Left lung (tissue), 10 donors: ENCODE data around the gene EXOC2. TPM values are rescaled to one million over a fixed set of nuclear protein-coding genes. Genes with fewer than 3 reads are reported as not detected.

ENCODE experiments used
- ATAC-seq: fragments of 200-7000 bp; cut with Tn5 transposase; one replicate; pipeline ENCODE4 v1.9.1; 2020; ENCODE audit warnings: moderate library complexity
- DNase-seq, 4 donors: peaks; one replicate each; pipeline ENCODE4 v3.0.0-alpha.2; 2013 to 2020
- H3K27ac ChIP-seq, 2 donors: fragments of 200-600 bp; sonication (generic) in 1 of 2; one replicate each; pipeline versions ENCODE4 v1.5.0 to v1.8.0; 2020 to 2021
- H3K27me3 ChIP-seq, 2 donors: fragments of 200-600 bp; sonication (generic) in 1 of 2; one replicate each; pipeline versions ENCODE4 v1.5.0 to v1.8.0; 2020 to 2021
- H3K36me3 ChIP-seq, 2 donors: fragments of 200-600 bp; sonication (generic) in 1 of 2; one replicate each; pipeline versions ENCODE4 v1.5.0 to v1.8.0; 2020 to 2021
- H3K4me1 ChIP-seq, 2 donors: fragments of 200-600 bp; one replicate each; pipeline ENCODE4 v1.8.0; 2021
- H3K4me3 ChIP-seq, 2 donors: fragments of 200-600 bp; sonication (generic) in 1 of 2; one replicate each; pipeline versions ENCODE4 v1.5.0 to v1.8.0; 2020 to 2021; ENCODE audit warnings: mild to moderate bottlenecking in 1 of 2
- H3K9me3 ChIP-seq, 2 donors: fragments of 200-600 bp; sonication (generic) in 1 of 2; one replicate each; pipeline versions ENCODE4 v1.5.0 to v1.8.0; 2020 to 2021
- intact Hi-C, 2 donors: fragments of 100-400 bp; cut with DNase I; formaldehyde crosslinking; loops; one replicate each; pipeline versions ENCODE4 v1.11.2 to v1.14.2; 2022
- polyA plus RNA-seq, 6 donors: library from polyadenylated mRNA; unstranded; fragments of 120-200 nt; gene quantifications; one replicate each; pipeline ENCODE4 v1.2.1, GENCODE V29; 2013; ENCODE audit not compliant: insufficient read length in 6 of 6
- total RNA-seq, 2 donors: library from RNA; stranded (reverse); fragmentation: NEBNext Ultra II Directional; extraction: Animal tissue kit (Norgen Biotek cat#: 25700); gene quantifications; one replicate each; pipeline ENCODE4 v1.2.1, GENCODE V29; 2021
- TF ChIP-seq, protein P1 (sequence below), 2 donors: fragments of 200-600 bp; sonication (generic) in 1 of 2; IDR thresholded peaks; one replicate each; pipeline versions ENCODE4 v1.5.0 to v1.8.0; 2021; ENCODE audit warnings: antibody characterized with exemption in 2 of 2
- donor health status: DM: no; HTN: yes; CAD: no.
- donor health status: DM: no; HTN: no; CAD: no.

Gene EXOC2
- total and polyA plus RNA-seq, 8 donors, result 19.8 to 30.4 (median 28.4) TPM

DNA sequence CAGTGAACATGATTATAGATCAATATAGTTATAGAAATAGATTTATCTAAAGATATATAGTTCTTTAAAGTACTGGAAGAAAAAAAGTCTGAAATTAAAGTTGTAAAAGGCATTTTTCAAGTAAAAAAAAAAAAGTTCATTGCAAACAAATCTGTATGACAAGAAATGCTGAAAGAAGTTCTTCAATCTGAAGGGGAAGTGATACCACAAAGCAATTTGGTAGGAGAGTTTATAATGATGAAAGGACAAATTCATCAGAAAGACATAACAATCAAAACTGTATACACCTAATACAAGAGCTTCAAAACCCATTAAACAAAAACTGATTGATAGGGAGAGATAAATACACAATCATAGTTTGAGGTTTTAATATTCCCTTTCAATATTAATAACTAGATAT is 50.1 kb downstream of the EXOC2 start:
- intact Hi-C loops, result no loop called here
- H3K4me1 ChIP-seq, result no peaks in the 10 kb centered on the region
- TF ChIP-seq, protein P1, sequence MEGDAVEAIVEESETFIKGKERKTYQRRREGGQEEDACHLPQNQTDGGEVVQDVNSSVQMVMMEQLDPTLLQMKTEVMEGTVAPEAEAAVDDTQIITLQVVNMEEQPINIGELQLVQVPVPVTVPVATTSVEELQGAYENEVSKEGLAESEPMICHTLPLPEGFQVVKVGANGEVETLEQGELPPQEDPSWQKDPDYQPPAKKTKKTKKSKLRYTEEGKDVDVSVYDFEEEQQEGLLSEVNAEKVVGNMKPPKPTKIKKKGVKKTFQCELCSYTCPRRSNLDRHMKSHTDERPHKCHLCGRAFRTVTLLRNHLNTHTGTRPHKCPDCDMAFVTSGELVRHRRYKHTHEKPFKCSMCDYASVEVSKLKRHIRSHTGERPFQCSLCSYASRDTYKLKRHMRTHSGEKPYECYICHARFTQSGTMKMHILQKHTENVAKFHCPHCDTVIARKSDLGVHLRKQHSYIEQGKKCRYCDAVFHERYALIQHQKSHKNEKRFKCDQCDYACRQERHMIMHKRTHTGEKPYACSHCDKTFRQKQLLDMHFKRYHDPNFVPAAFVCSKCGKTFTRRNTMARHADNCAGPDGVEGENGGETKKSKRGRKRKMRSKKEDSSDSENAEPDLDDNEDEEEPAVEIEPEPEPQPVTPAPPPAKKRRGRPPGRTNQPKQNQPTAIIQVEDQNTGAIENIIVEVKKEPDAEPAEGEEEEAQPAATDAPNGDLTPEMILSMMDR (IDR thresholded peaks at IDR 0.05), result no peak
- H3K27me3 ChIP-seq, result no peaks in the 10 kb centered on the region
- H3K27ac ChIP-seq, result no peak overlapping the region
- DNase-seq (no peak), ATAC-seq (no peak)
- H3K4me3 ChIP-seq, result no peak overlapping the region
- H3K36me3 ChIP-seq, result no peaks in the 10 kb centered on the region
- H3K9me3 ChIP-seq, result no peaks in the 10 kb centered on the region

- no peak overlapping the region for H3K4me3 ChIP-seq
Observed at GRCh38 chr6:641225-641985, 51.5 kb downstream of the EXOC2 start.

GRCh38 chr6:636488-636887 is 56.5 kb downstream of the EXOC2 start:
- Histone ChIP-seq H3K9me3 (no peaks in the 10 kb centered on the region), H3K36me3 (peaks cover 0 to 27% of the 10 kb centered on the region in 2 donors), H3K27me3 (no peaks in the 10 kb centered on the region), H3K27ac (no peak overlapping the region), H3K4me3 (no peak overlapping the region), H3K4me1 (no peaks in the 10 kb centered on the region)
- no peak for DNase-seq
- no peak for ATAC-seq
- intact Hi-C loops, result no loop called here
- TF ChIP-seq, protein P1 (IDR thresholded peaks at IDR 0.05), result no peak

More at GRCh38 chr6:641225-641985, 51.5 kb downstream of the EXOC2 start:
- H3K27ac ChIP-seq, result no peak overlapping the region
- H3K4me1 ChIP-seq, result no peaks in the 10 kb centered on the region
- H3K36me3 ChIP-seq, result peaks cover 0 to 13% of the 10 kb centered on the region in 2 donors
- intact Hi-C loops, result no loop called here
- H3K27me3 ChIP-seq, result no peaks in the 10 kb centered on the region
- DNase-seq, result no peak
- TF ChIP-seq, protein P1 (IDR thresholded peaks at IDR 0.05), result no peak
- no peak for ATAC-seq
- no peaks in the 10 kb centered on the region for H3K9me3 ChIP-seq

DNA sequence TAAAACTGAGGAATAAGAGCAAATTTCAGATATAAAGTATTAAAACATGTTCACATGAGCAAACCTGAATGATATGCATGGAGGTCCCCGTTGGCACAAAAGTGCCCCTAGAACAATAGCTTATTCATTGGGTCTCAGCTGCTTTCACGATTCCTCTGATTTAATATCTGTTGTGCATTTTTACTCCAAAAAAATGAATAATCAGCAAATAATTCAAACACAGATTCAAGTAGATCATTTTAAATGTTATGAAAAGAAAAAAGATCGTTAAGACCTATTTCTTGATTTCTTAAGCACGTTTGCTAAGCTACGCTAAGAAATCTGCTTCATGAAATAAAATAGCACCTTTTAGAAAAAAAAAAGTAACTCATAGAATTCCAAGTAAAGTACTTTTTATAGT is 57.7 kb downstream of the EXOC2 start:
- no peaks in the 10 kb centered on the region for H3K27me3 ChIP-seq
- no peak for ATAC-seq
- TF ChIP-seq, protein P1 (IDR thresholded peaks at IDR 0.05), result no peak
- no peak overlapping the region for H3K4me3 ChIP-seq
- peaks cover 0 to 27% of the 10 kb centered on the region in 2 donors for H3K36me3 ChIP-seq
- intact Hi-C loops, result no loop called here
- no peak overlapping the region for H3K27ac ChIP-seq
- DNase-seq, result no peak
- H3K9me3 ChIP-seq, result no peaks in the 10 kb centered on the region
- no peaks in the 10 kb centered on the region for H3K4me1 ChIP-seq

GRCh38 chr6:633611-634010 is 59.3 kb downstream of the EXOC2 start:
- TF ChIP-seq, protein P1 (IDR thresholded peaks at IDR 0.05), result no peak
- no peak for ATAC-seq
- no peaks in the 10 kb centered on the region for H3K9me3 ChIP-seq
- no peak overlapping the region for H3K27ac ChIP-seq
- peaks cover 0 to 27% of the 10 kb centered on the region in 2 donors for H3K36me3 ChIP-seq
- H3K4me1 ChIP-seq, result no peaks in the 10 kb centered on the region
- intact Hi-C loops, result no loop called here
- H3K27me3 ChIP-seq, result no peaks in the 10 kb centered on the region
- DNase-seq, result no peak
- no peak overlapping the region for H3K4me3 ChIP-seq
